A549 treated with dexamethasone at 1 μM for 4 hours (cell line): ENCODE data around the gene TPGS1. TPM values are rescaled to one million over a fixed set of nuclear protein-coding genes. Genes with fewer than 3 reads are reported as not detected.

Experiments
- total RNA-seq: library from RNA; stranded (reverse); fragments of 200-300 nt; extraction: Qiagen RNA extraction; gene quantifications from 5 replicates; pipeline ENCODE4 v1.2.3, GENCODE V29; 2022

Gene TPGS1
- total RNA-seq = 9.8 to 14.9 TPM (median 12.2 TPM) in 5 replicates

GRCh38 chr19:507286-508203 is at the start of gene TPGS1:
Gene TPGS1 (plus strand): TSS chr19:507497. CDS start chr19:507507, 10 bp downstream.

GRCh38 chr19:460877-461720 is 46.2 kb upstream of the TPGS1 start, which contains the start of gene SHC2:
Gene SHC2 (minus strand): TSS chr19:461033. CDS start chr19:460996, 37 bp downstream.

GRCh38 chr19:496112-496665 is 11.1 kb upstream of the TPGS1 start, which contains the start of gene MADCAM1:
Gene MADCAM1 (plus strand): TSS chr19:496486. CDS start chr19:496500, 14 bp downstream.

GRCh38 chr19:531753-532560 is 24.7 kb downstream of the TPGS1 start, which contains the start of gene CDC34:
Gene CDC34 (plus strand): TSS chr19:531760. CDS start chr19:531932, 172 bp downstream.

GRCh38 chr19:543910-544608 is 36.8 kb downstream of the TPGS1 start, which contains the start of gene GZMM:
Gene GZMM (plus strand): TSS chr19:544053. CDS start chr19:544072, 19 bp downstream.

Other genes with a start within 250 kb of the TPGS1 start
- 72.3 to 101 TPM (median 93.8 TPM) in 5 replicates for gene PLPP2, start 216.1 kb upstream of the TPGS1 start, total RNA-seq
- 12.8 to 21.3 TPM (median 20.3 TPM) in 5 replicates for gene MIER2, start 162.7 kb upstream of the TPGS1 start, total RNA-seq
- 0.39 to 0.53 TPM (median 0.45 TPM) in 5 replicates for gene C2CD4C, start 98.3 kb upstream of the TPGS1 start, total RNA-seq
- gene SHC2, start 46.5 kb upstream of the TPGS1 start, total RNA-seq = 0.62 to 1.6 TPM (median 1.1 TPM) in 5 replicates
- 0.19 to 0.41 TPM (median 0.29 TPM) in 4 of 5 replicates, not detected in the other for gene MADCAM1, start 11.0 kb upstream of the TPGS1 start, total RNA-seq
- gene CDC34, start 24.3 kb downstream of the TPGS1 start, total RNA-seq = 58.4 to 88.6 TPM (median 84.7 TPM) in 5 replicates
- gene GZMM, start 36.6 kb downstream of the TPGS1 start, total RNA-seq = 0.19 to 0.32 TPM (median 0.23 TPM) in 4 of 5 replicates, not detected in the other
- 604 to 721 TPM (median 693 TPM) in 5 replicates for gene BSG, start 65.1 kb downstream of the TPGS1 start, total RNA-seq
- 22.0 to 39.5 TPM (median 33.9 TPM) in 5 replicates for gene HCN2, start 82.4 kb downstream of the TPGS1 start, total RNA-seq
- gene POLRMT, start 126.0 kb downstream of the TPGS1 start, total RNA-seq = 68.6 to 97.5 TPM (median 89.4 TPM) in 5 replicates
- gene FGF22, start 132.4 kb downstream of the TPGS1 start, total RNA-seq = 0.26 to 0.68 TPM (median 0.39 TPM) in 5 replicates
- gene RNF126, start 155.7 kb downstream of the TPGS1 start, total RNA-seq = 48.1 to 71.4 TPM (median 68.3 TPM) in 5 replicates
- 215 to 309 TPM (median 261 TPM) in 5 replicates for gene FSTL3, start 168.9 kb downstream of the TPGS1 start, total RNA-seq
- gene PRSS57, start 188.0 kb downstream of the TPGS1 start, total RNA-seq = 0.14 TPM in 1 of 5 replicates, not detected in the others
- gene PALM, start 201.4 kb downstream of the TPGS1 start, total RNA-seq = 11.0 to 17.2 TPM (median 15.6 TPM) in 5 replicates
- gene MISP, start 243.6 kb downstream of the TPGS1 start, total RNA-seq = 60.7 to 84.1 TPM (median 81.1 TPM) in 5 replicates